DMS79 treated with DMSO at 0.1 percent for 48 hours (cell line): ENCODE results near the gene MBD3L1.

ENCODE experiments used
- DNase-seq: peaks from one replicate; lab custom pipeline; 2025; lab: John Stamatoyannopoulos, UW

Gene MBD3L1

DNA sequence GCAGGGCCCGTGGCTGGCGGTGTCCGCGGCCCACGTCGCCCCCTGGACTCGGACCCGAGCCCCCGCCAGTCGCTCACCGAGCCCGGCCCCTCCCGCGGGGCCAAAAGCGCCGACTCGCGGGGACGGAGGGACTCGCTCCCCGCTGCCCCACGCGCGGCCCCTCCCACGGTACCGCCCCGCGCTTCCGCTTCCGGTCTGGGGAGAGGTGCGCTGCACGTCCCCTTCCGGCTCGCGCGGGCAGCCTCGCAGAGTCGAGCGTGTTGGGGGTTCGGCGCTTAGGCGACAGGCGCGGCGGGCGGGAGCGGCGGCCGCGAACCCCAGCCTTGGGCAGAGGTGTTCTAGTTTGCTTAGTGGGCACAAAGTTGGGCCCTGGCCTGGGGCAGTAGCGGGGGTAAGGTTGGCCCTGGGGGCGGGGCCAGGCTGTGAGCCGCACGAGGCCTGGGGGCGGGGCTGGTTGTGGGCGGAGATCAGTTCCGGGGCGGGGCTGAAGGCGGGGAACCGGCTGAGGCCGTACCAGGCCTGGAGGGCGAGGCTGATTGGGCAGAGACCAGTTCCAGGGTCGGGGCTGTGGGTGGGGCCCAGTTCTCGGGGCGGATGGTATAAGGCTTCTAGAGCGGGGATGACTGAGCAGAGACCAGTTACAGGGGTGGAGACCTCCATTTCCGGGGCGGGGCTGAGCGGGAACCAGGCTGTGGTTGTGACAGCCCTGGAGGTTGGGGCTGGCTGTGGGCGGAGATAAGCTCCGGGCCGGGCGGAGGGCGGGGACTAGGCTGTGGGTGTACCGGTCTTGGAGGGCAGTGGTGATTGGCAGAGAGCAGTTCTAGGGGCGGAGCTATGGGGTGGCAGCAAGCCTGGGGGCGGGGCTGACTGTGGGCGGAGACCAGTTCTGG, at the start of gene MBD3L1, which contains the start of gene ZNF558:
Gene MBD3L1, plus strand, starts transcription at position 246 of the 890 bp plus-strand sequence. CDS start 10,302 bp downstream, outside the sequence.
Gene ZNF558, minus strand, starts transcription at position 173 of the 890 bp plus-strand sequence. CDS start 9,645 bp downstream, outside the sequence.
- DNase-seq, result peak; percentile 100

GRCh38 chr19:8794823-8795222, 37.4 kb upstream of the MBD3L1 start:
- DNase-seq, result no peak

DNA sequence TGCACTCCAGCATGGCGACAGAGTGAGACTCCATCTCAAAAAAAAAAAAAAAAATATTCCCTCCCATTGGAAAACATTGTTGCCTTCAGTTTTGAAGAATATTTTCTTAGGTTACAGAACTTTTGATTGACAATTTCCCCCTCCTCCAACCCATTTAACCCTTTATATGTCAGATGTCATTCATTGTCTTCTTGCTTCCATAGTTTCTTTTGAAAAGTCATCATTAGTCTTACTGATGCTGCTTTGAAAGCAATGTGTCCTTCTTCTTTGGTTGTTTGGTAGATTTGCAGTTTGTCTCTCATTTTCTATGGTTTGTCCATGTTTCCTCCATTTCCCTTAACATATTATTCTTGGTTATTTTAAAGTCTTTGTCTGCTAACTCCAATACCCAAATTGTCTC, 25.5 kb upstream of the MBD3L1 start:
- no peak for DNase-seq

GRCh38 chr19:8811315-8812172, 20.6 kb upstream of the MBD3L1 start:
- no peak for DNase-seq

- no peak for DNase-seq
Observed at GRCh38 chr19:8814176-8814575, 18.0 kb upstream of the MBD3L1 start.

GRCh38 chr19:8815780-8816179, 16.4 kb upstream of the MBD3L1 start:
- no peak for DNase-seq

- DNase-seq, result no peak
Observed at GRCh38 chr19:8820234-8820633, 11.9 kb upstream of the MBD3L1 start.

DNA sequence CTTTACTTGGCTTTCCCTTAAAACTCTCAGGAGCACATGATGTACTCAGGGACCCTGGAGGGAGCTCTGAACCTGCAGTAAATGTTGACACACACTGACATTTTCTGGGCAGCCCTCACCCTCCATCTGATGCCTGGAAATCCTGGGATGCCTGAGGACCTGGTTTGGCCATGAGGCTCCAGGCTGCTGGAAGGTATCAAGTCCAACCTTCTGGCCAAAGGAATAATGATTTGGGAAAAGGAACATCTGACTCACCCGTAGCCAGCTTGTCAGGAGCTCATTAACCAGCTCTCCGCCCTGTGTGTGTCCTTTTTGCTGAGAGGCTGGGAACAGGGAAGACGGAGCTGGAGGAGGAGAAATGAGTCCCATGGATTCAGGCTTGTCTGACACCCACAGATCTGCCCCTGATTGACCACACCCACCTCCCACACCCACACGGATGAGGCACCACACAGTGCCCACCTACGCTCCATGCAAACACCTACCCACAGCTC, 10.4 kb upstream of the MBD3L1 start:
- DNase-seq, result no peak

DNA sequence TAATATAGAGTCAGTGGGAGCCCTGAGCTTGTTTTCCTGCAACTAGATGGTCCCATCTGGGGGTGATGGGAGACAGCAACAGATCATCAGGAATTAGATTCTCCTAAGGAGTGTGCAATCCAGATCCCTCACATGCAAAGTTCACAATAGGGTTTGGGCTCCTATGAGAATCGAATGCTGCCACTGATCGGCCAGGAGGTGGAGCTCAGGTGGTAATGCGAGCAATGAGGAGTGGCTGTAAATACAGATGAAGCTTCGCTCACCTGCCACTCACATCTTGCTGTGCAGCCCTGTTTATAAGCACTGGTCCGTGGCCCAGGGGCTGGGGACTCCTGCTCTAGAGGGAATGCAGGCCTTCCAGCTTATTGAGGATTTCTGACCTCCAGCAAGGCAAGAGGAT, 5.8 kb upstream of the MBD3L1 start:
- no peak for DNase-seq

DNA sequence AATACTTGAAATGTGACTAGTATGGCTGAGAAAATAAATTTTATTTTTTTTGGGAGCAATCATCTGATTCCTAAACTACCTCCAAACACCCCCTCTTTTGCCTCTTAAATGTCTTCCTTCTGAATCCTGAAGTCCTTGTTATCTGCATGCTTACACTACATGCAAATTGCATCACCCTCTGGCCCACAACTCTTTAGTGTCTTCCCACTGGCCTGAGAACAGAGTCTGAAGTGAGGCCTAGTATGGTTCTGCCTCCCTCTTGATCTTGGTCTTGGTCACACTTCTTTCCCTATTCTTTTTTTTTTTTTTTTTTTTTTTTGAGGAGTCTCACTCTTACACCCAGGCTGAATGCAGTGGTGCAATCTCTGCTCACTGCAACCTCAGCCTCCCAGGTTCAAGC, 4.9 kb upstream of the MBD3L1 start:
- DNase-seq, result no peak

GRCh38 chr19:8831373-8831772, 804 bp upstream of the MBD3L1 start:
- no peak for DNase-seq

GRCh38 chr19:8831832-8832131, 395 bp upstream of the MBD3L1 start:
- DNase-seq, result no peak

GRCh38 chr19:8835446-8835845, 3.3 kb downstream of the MBD3L1 start:
- DNase-seq, result no peak

DNA sequence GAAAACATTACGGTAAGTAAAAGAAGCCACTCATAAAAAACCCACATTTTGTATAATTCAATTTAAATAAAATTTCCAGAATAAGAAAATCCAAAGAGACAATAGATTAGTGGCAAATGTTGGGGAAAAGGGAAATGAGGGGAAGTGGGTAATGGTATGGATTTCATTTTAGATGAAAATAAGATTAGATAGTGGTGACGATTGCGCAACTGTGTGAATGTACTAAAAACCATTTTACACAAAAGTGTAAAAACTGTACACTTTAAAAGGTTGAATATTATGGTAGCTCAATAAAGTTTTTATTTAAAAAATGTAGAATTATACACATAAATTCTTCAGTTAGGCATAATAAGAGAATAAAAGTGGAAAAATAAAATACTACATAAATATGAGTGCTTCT, 3.7 kb downstream of the MBD3L1 start:
- DNase-seq, result no peak

GRCh38 chr19:8840708-8841107, 8.5 kb downstream of the MBD3L1 start:
- DNase-seq, result no peak

- DNase-seq, result no peak
Observed at GRCh38 chr19:8846819-8847218, 14.6 kb downstream of the MBD3L1 start.

DNA sequence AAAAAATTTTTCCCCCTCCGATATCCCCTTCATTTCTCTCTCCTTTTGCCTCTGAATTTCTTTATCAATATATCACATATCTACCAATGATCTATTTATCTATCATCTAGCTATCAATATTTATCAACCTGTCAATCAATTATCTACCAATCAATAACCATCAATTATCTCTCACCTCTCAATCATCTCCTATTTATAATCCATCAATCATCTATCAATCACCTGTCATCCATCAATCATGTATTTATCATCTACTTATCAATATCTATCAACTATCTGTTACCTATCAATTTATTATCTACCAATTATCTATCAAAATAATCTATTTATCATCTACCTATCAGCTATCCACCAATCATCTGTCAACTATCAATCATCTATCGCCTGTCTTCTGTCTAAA, 17.1 kb downstream of the MBD3L1 start:
- DNase-seq, result no peak

DNA sequence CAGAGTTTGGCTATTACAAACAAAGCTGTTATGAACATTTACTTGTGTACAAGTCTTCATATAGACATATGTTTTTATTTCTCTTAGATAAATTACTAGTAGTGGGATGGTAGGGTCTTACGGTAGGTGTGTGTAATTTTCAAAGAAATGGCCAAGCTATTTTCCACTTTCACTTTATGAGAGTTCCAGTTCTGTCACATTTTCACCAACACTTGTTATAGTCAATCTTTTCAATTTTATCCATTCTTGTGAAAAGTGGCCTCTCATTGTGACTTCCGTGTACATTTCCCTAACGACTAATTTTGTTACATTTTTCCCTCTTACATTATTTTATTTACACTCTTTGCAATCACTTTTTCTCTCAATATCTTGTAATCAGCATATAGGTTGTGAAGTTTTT, 18.3 kb downstream of the MBD3L1 start:
- DNase-seq, result no peak

- no peak for DNase-seq
Observed at GRCh38 chr19:8858260-8858659, 26.1 kb downstream of the MBD3L1 start.

- DNase-seq, result no peak
Observed at GRCh38 chr19:8866344-8866743, 34.2 kb downstream of the MBD3L1 start.

DNA sequence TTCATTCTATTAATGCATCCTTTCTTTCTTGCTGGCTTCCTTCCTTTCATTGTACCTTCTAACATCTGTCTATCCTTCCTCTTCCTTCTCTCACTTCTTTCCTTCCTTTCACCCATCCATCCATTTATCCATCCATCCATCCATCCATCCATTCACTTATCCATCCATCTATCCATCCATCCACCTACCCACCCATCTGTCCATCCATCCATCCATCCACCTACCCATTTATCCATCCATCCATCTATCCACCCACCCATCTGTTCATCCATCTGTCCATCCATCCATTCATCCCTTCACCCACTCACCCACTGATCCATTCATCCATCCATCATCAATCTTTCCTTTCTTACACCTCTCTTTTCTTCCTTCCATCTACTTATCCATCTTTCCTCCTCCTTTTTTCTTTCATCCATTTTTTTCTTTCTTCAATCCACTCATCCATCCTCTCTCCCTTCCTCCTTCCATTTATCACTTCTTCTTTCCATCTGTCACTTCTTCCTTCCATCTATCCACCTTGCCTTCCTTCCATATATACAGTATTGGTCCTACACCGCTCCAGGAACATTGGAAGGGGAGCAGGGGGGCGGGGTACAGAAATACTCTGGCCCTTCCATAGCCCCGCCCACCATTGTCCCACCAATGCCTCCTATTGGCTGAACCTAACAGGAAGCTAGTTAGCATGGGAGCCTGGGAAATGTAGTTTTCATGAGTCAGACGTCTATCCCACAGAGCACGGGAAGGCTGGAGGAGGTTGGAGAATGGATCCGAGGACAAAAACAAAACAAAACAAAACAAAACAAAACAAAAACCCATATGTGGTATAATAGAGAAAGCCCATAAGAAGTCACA, 45.9 kb downstream of the MBD3L1 start:
- no peak for DNase-seq
